ENCODE results near the gene SDHAF4.

SDHAF4 gene

GRCh38 chr6:70629929-70630328 is 63.2 kb downstream of the SDHAF4 start:
- H3K27ac ChIP-seq, result no peak overlapping the region
- H3K4me3 ChIP-seq (ENCODE audit: low read depth in 1 of 2, low read length in 1 of 2), result no peak overlapping the region
- H3K9me3 ChIP-seq, result no peaks in the 10 kb centered on the region
- no peak for TF ChIP-seq CTCF (IDR thresholded peaks at IDR 0.05)
- H3K36me3 ChIP-seq, result no peaks in the 10 kb centered on the region
- H3K4me1 ChIP-seq (ENCODE audit: control insufficient read depth in 1 of 2, insufficient read depth in 1 of 2, low read depth in 1 of 2, low read length in 1 of 2), result no peaks in the 10 kb centered on the region
- no peaks in the 10 kb centered on the region for H3K27me3 ChIP-seq

GRCh38 chr6:70633870-70634269 is 67.1 kb downstream of the SDHAF4 start:
- no peak for TF ChIP-seq CTCF (IDR thresholded peaks at IDR 0.05)
- Histone ChIP-seq H3K36me3 (no peaks in the 10 kb centered on the region), H3K27me3 (no peaks in the 10 kb centered on the region), H3K4me1 (ENCODE audit: control insufficient read depth in 1 of 2, insufficient read depth in 1 of 2, low read depth in 1 of 2, low read length in 1 of 2) (no peaks in the 10 kb centered on the region), H3K27ac (no peak overlapping the region), H3K9me3 (no peaks in the 10 kb centered on the region), H3K4me3 (ENCODE audit: low read depth in 1 of 2, low read length in 1 of 2) (no peak overlapping the region)

GRCh38 chr6:70636596-70636995 is 69.9 kb downstream of the SDHAF4 start:
- no peaks in the 10 kb centered on the region for H3K36me3 ChIP-seq

GRCh38 chr6:70638468-70638867 is 71.7 kb downstream of the SDHAF4 start:
- no peak for TF ChIP-seq CTCF (IDR thresholded peaks at IDR 0.05)
- no peaks in the 10 kb centered on the region for H3K4me1 ChIP-seq (ENCODE audit: control insufficient read depth in 1 of 2, insufficient read depth in 1 of 2, low read depth in 1 of 2, low read length in 1 of 2)
- H3K36me3 ChIP-seq, result no peaks in the 10 kb centered on the region
- no peaks in the 10 kb centered on the region for H3K27me3 ChIP-seq
- H3K9me3 ChIP-seq, result no peaks in the 10 kb centered on the region
- H3K4me3 ChIP-seq (ENCODE audit: low read depth in 1 of 2, low read length in 1 of 2), result no peak overlapping the region
- no peak overlapping the region for H3K27ac ChIP-seq

More at GRCh38 chr6:70636596-70636995, 69.9 kb downstream of the SDHAF4 start:
- H3K9me3 ChIP-seq, result no peaks in the 10 kb centered on the region
- H3K4me3 ChIP-seq (ENCODE audit: low read depth in 1 of 2, low read length in 1 of 2), result no peak overlapping the region
- no peak for TF ChIP-seq CTCF (IDR thresholded peaks at IDR 0.05)
- H3K4me1 ChIP-seq (ENCODE audit: control insufficient read depth in 1 of 2, insufficient read depth in 1 of 2, low read depth in 1 of 2, low read length in 1 of 2), result no peaks in the 10 kb centered on the region
- H3K27me3 ChIP-seq, result no peaks in the 10 kb centered on the region
- H3K27ac ChIP-seq, result no peak overlapping the region

Data from neutrophil (primary cell).